T-helper 17 cell (primary cell): ENCODE results near the gene TNKS2. TPM values are rescaled to one million over a fixed set of nuclear protein-coding genes. Genes with fewer than 3 reads are reported as not detected.
"Not testable (repeated sequence)": the region's sequence is repeated elsewhere in the genome, so short reads cannot be mapped to it uniquely, and the experiment has no call there.

ENCODE experiments used
- ATAC-seq: fragments of 150-1000 bp; cut with Tn5 transposase; 2 replicates; pipeline ENCODE4 v1.10.0; 2021; ENCODE audit warnings: mild to moderate bottlenecking, moderate library complexity
- DNase-seq, 3 donors: peaks; one replicate each; pipeline versions ENCODE4 v3.0.0 to v3.0.0-alpha.2; 2020 to 2021
- H3K9me3 ChIP-seq: one replicate; pipeline ENCODE4 v1.7.0; 2013; ENCODE audit warnings: low read length, mild to moderate bottlenecking; ENCODE audit not compliant: control insufficient read depth, poor library complexity, severe bottlenecking
- H3K27ac Mint-ChIP-seq: one replicate; pipeline ENCODE4 v1.8.0; 2022; ENCODE audit warnings: mild to moderate bottlenecking, moderate library complexity, mixed read lengths
- H3K27me3 Mint-ChIP-seq: one replicate; pipeline ENCODE4 v1.8.0; 2022; ENCODE audit warnings: mixed read lengths
- H3K36me3 Mint-ChIP-seq: one replicate; pipeline ENCODE4 v1.8.0; 2022; ENCODE audit warnings: low read depth, mixed read lengths
- H3K4me1 Mint-ChIP-seq: one replicate; pipeline ENCODE4 v1.8.0; 2022; ENCODE audit warnings: mild to moderate bottlenecking, mixed read lengths
- H3K4me3 Mint-ChIP-seq: one replicate; pipeline ENCODE4 v1.8.0; 2022; ENCODE audit warnings: mild to moderate bottlenecking, moderate library complexity, mixed read lengths
- total RNA-seq, 4 donors: library from RNA in 2 of 4; stranded (reverse) in 2 of 4; gene quantifications; one replicate each; pipeline ENCODE4 v1.2.3 and lab custom pipeline; 2022 to 2026

The TNKS2 gene
- total RNA-seq (10 to 100 TPM; 43.4 to 50.6 TPM), total RNA-seq (lab: John Stamatoyannopoulos, UW) (134 to 161 reads per million in 2 donors)

GRCh38 chr10:91797874-91798648 lies at the start of gene TNKS2:
Gene TNKS2 (plus strand): TSS chr10:91798426. CDS start chr10:91798691, 265 bp downstream.
- H3K4me3 Mint-ChIP-seq = peak within 1 kb of the TSS; percentile 97
- ATAC-seq (peak; percentile 80), DNase-seq (peak; percentile 88 to 94 (median 90))
- H3K27ac Mint-ChIP-seq = peak within 1 kb of the TSS; percentile 96
- H3K36me3 Mint-ChIP-seq = no peaks in the 10 kb centered on the region
- no peaks in the 10 kb centered on the region for H3K9me3 ChIP-seq
- H3K4me1 Mint-ChIP-seq = peaks cover 48% of the 10 kb centered on the region
- no peaks in the 10 kb centered on the region for H3K27me3 Mint-ChIP-seq

GRCh38 chr10:91749592-91749991 lies 48.6 kb upstream of the TNKS2 start:
- not testable (repeated sequence) for DNase-seq, H3K27ac Mint-ChIP-seq, ATAC-seq, H3K36me3 Mint-ChIP-seq, H3K4me3 Mint-ChIP-seq, H3K9me3 ChIP-seq, H3K4me1 Mint-ChIP-seq
- H3K27me3 Mint-ChIP-seq = peaks cover 14% of the 10 kb centered on the region

GRCh38 chr10:91756286-91756685 lies 41.9 kb upstream of the TNKS2 start:
- H3K9me3 ChIP-seq = no peaks in the 10 kb centered on the region
- no peaks in the 10 kb centered on the region for H3K36me3 Mint-ChIP-seq
- H3K27me3 Mint-ChIP-seq = peaks cover 16% of the 10 kb centered on the region
- H3K27ac Mint-ChIP-seq = no peak overlapping the region
- H3K4me3 Mint-ChIP-seq = no peak overlapping the region
- H3K4me1 Mint-ChIP-seq = no peaks in the 10 kb centered on the region
- DNase-seq (no peak), ATAC-seq (no peak)

DNA sequence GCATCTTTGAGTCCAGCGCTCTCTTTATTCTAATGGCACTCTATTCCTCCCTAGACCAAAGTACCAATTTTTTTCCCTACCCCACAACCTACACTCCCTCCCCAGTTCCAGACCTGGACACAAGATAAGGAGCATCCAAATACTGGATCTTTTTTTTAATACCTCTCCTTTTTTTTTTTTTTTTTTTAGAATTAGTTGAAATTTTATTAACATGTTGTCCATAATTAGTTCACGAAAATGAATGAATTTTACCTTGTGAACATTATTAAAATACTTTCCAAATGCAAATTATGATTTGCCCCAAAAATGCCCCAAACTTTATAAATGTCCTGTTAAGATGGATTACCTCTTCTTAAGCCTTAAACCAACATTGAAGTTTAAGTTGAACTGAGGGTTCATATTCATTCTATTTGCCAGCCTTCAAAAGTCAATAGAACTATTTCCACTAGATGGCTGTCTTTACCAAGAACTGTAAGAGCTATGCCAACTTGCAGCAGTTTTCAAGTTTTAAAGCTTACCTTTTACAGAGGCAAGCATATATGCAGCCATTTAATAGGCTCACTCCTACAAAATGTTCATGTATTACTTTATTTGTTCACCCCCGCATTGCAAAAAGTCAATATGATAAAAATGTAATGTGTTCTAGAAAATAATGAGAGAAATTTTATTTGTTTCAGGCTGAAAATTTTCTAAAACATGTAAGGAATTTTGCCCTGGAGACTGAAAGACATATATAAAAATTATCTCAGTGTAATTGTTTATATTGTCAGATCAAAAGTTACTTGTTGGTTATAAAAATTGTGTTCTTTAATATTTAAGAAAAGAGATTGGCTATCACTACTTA lies 39.7 kb upstream of the TNKS2 start:
- no peak for DNase-seq
- Mint-ChIP-seq H3K36me3 (no peaks in the 10 kb centered on the region), H3K4me1 (peaks cover 6% of the 10 kb centered on the region), H3K27ac (no peak overlapping the region), H3K4me3 (no peak overlapping the region), H3K27me3 (peaks cover 31% of the 10 kb centered on the region)
- peak; percentile 76 for ATAC-seq
- H3K9me3 ChIP-seq = no peaks in the 10 kb centered on the region

DNA sequence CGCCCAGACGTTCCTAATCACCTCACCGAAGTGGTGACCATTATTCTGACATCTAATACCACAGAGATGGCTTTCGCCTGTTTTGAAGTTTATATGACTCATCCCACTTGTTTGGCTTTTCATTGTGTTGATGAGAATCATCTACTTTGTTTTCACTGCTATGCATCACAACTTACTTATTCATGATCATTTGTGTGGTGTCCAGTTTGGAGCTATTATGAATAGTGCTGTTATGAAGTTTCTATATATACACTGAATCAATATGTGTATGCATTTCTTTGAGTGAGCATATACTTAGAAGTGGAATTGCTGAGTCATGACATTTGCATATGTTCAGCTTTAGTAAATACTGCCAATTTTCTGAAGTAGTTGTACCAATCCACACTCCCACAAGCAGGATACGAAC lies 38.6 kb upstream of the TNKS2 start:
- H3K27ac Mint-ChIP-seq = no peak overlapping the region
- no peaks in the 10 kb centered on the region for H3K9me3 ChIP-seq
- ATAC-seq = no peak
- peaks cover 31% of the 10 kb centered on the region for H3K27me3 Mint-ChIP-seq
- no peak for DNase-seq
- H3K4me3 Mint-ChIP-seq = no peak overlapping the region
- H3K36me3 Mint-ChIP-seq = no peaks in the 10 kb centered on the region
- H3K4me1 Mint-ChIP-seq = peaks cover 6% of the 10 kb centered on the region

DNA sequence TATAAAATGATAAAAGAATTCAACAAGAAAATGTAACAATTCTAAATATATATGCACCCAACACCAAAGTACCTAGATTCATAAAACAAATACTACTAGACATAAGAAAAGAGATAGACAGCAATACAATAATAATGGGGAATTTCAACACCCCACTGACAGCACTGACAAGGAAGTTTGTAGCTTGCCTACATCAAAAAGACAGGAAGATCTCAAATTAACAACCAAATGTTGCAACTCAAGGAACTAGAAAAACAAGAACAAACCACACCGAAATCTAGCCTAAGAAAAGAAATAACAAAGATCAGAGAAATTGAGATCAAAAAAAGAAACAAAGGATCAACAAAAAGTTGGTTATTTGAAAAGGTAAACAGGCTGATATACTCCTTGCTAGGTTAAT lies 36.5 kb upstream of the TNKS2 start:
- peaks cover 6% of the 10 kb centered on the region for H3K4me1 Mint-ChIP-seq
- no peaks in the 10 kb centered on the region for H3K36me3 Mint-ChIP-seq
- no peak for DNase-seq
- ATAC-seq = no peak
- no peak overlapping the region for H3K27ac Mint-ChIP-seq
- peaks cover 29% of the 10 kb centered on the region for H3K27me3 Mint-ChIP-seq
- H3K4me3 Mint-ChIP-seq = no peak overlapping the region
- H3K9me3 ChIP-seq = no peaks in the 10 kb centered on the region

DNA sequence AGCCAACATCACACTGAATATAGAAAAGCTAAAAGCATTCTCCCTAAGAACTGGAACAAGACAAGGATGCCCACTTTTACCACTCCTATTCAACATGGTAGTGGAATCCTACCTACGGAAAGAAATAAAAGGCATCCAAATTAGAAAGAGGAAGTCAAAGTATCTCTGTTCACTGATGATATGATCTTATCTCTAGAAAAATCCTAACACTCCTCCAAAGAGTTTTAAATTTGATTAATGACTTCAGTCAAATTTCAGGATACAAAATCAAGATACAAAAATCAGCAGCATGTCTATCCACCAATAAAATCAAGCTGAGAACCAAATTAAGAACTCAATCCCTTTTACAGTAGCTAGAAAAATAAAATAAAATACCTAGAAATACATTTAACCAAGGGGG lies 35.3 kb upstream of the TNKS2 start:
- no peaks in the 10 kb centered on the region for H3K36me3 Mint-ChIP-seq
- H3K4me3 Mint-ChIP-seq = no peak overlapping the region
- DNase-seq (no peak), ATAC-seq (no peak)
- peaks cover 6% of the 10 kb centered on the region for H3K4me1 Mint-ChIP-seq
- H3K9me3 ChIP-seq = no peaks in the 10 kb centered on the region
- H3K27me3 Mint-ChIP-seq = peaks cover 27% of the 10 kb centered on the region
- H3K27ac Mint-ChIP-seq = no peak overlapping the region

- no peaks in the 10 kb centered on the region for H3K9me3 ChIP-seq
- no peak overlapping the region for H3K27ac Mint-ChIP-seq
- peaks cover 16% of the 10 kb centered on the region for H3K27me3 Mint-ChIP-seq
- no peaks in the 10 kb centered on the region for H3K36me3 Mint-ChIP-seq
- no peak for DNase-seq
- no peak overlapping the region for H3K4me3 Mint-ChIP-seq
- peaks cover 5% of the 10 kb centered on the region for H3K4me1 Mint-ChIP-seq
- ATAC-seq = no peak
Measured at GRCh38 chr10:91766676-91767075, 31.6 kb upstream of the TNKS2 start.

- H3K27ac Mint-ChIP-seq = no peak overlapping the region
- H3K4me1 Mint-ChIP-seq = peaks cover 2% of the 10 kb centered on the region
- ATAC-seq (no peak), DNase-seq (no peak)
- peaks cover 14% of the 10 kb centered on the region for H3K27me3 Mint-ChIP-seq
- H3K9me3 ChIP-seq = no peaks in the 10 kb centered on the region
- H3K4me3 Mint-ChIP-seq = no peak overlapping the region
- peaks cover 2% of the 10 kb centered on the region for H3K36me3 Mint-ChIP-seq
Measured at GRCh38 chr10:91768123-91768522, 30.1 kb upstream of the TNKS2 start.

GRCh38 chr10:91771907-91772306 lies 26.3 kb upstream of the TNKS2 start:
- no peak overlapping the region for H3K27ac Mint-ChIP-seq
- peaks cover 2% of the 10 kb centered on the region for H3K4me1 Mint-ChIP-seq
- H3K36me3 Mint-ChIP-seq = peaks cover 2% of the 10 kb centered on the region
- ATAC-seq (no peak), DNase-seq (no peak)
- no peaks in the 10 kb centered on the region for H3K9me3 ChIP-seq
- peaks cover 18% of the 10 kb centered on the region for H3K27me3 Mint-ChIP-seq
- no peak overlapping the region for H3K4me3 Mint-ChIP-seq

- H3K4me3 Mint-ChIP-seq = no peak overlapping the region
- peaks cover 2% of the 10 kb centered on the region for H3K36me3 Mint-ChIP-seq
- no peak for DNase-seq
- no peak for ATAC-seq
- no peak overlapping the region for H3K27ac Mint-ChIP-seq
- H3K4me1 Mint-ChIP-seq = peaks cover 2% of the 10 kb centered on the region
- peaks cover 18% of the 10 kb centered on the region for H3K27me3 Mint-ChIP-seq
- H3K9me3 ChIP-seq = no peaks in the 10 kb centered on the region
Measured at GRCh38 chr10:91772461-91772860, 25.8 kb upstream of the TNKS2 start.

DNA sequence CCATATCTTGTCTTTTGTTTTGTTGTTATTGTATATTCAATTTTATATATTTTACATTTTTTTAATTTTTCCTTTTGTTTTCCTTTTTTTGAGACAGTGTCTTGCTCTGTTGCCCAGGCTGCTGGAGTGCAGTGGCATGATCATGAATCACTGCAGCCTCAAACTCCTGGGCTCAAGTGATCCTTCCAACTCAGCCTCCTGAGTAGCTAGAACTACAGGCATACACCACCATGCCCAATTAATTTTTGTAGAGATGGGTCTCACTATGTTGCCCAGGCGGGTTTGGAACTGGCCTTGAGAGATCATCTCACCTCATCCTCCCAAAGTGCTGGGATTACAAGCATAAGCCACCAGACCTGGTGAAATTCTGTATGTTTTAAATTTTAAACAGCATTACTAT lies 25.4 kb upstream of the TNKS2 start:
- no peak for ATAC-seq
- peaks cover 2% of the 10 kb centered on the region for H3K36me3 Mint-ChIP-seq
- H3K4me1 Mint-ChIP-seq = peaks cover 2% of the 10 kb centered on the region

DNA sequence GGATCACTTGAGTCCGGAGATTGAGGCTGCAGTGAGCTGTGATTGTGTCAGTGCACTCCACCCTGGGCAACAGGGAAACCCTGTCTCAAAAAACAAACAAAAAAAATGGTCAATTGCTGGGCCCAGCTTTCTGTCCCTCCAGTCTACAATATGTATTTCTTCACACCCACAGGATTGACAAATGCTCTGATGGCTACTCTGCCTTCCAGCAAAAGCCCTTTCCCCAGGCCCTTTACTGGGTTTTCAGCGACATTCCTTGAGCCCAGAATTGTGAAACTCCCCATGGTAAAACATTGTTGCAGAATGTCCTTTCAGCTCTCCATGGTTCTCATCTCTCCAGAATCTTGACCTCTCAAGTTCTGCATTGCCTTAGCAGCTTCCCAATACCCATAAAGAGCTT lies 23.7 kb upstream of the TNKS2 start:
- no peaks in the 10 kb centered on the region for H3K9me3 ChIP-seq
- ATAC-seq = no peak
- DNase-seq = no peak
- Mint-ChIP-seq H3K27ac (no peak overlapping the region), H3K4me1 (peaks cover 2% of the 10 kb centered on the region), H3K4me3 (no peak overlapping the region), H3K36me3 (peaks cover 2% of the 10 kb centered on the region), H3K27me3 (peaks cover 29% of the 10 kb centered on the region)

More for the DNA sequence above, 25.4 kb upstream of the TNKS2 start:
- H3K4me3 Mint-ChIP-seq = no peak overlapping the region
- no peak overlapping the region for H3K27ac Mint-ChIP-seq
- H3K27me3 Mint-ChIP-seq = peaks cover 18% of the 10 kb centered on the region
- DNase-seq = no peak
- no peaks in the 10 kb centered on the region for H3K9me3 ChIP-seq
